Hematopoietic multipotent progenitor cell treated with erythropoietin and hydrocortisone succinate and interleukin-3 and kit ligand, for 15 days (in vitro differentiated cells): ENCODE measurements around the gene GEN1.

Experiments used
- DNase-seq: peaks from one replicate; pipeline ENCODE4 v3.0.0-alpha.2; 2015; ENCODE audit warnings: low spot score

Gene GEN1, protein sequence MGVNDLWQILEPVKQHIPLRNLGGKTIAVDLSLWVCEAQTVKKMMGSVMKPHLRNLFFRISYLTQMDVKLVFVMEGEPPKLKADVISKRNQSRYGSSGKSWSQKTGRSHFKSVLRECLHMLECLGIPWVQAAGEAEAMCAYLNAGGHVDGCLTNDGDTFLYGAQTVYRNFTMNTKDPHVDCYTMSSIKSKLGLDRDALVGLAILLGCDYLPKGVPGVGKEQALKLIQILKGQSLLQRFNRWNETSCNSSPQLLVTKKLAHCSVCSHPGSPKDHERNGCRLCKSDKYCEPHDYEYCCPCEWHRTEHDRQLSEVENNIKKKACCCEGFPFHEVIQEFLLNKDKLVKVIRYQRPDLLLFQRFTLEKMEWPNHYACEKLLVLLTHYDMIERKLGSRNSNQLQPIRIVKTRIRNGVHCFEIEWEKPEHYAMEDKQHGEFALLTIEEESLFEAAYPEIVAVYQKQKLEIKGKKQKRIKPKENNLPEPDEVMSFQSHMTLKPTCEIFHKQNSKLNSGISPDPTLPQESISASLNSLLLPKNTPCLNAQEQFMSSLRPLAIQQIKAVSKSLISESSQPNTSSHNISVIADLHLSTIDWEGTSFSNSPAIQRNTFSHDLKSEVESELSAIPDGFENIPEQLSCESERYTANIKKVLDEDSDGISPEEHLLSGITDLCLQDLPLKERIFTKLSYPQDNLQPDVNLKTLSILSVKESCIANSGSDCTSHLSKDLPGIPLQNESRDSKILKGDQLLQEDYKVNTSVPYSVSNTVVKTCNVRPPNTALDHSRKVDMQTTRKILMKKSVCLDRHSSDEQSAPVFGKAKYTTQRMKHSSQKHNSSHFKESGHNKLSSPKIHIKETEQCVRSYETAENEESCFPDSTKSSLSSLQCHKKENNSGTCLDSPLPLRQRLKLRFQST

DNA sequence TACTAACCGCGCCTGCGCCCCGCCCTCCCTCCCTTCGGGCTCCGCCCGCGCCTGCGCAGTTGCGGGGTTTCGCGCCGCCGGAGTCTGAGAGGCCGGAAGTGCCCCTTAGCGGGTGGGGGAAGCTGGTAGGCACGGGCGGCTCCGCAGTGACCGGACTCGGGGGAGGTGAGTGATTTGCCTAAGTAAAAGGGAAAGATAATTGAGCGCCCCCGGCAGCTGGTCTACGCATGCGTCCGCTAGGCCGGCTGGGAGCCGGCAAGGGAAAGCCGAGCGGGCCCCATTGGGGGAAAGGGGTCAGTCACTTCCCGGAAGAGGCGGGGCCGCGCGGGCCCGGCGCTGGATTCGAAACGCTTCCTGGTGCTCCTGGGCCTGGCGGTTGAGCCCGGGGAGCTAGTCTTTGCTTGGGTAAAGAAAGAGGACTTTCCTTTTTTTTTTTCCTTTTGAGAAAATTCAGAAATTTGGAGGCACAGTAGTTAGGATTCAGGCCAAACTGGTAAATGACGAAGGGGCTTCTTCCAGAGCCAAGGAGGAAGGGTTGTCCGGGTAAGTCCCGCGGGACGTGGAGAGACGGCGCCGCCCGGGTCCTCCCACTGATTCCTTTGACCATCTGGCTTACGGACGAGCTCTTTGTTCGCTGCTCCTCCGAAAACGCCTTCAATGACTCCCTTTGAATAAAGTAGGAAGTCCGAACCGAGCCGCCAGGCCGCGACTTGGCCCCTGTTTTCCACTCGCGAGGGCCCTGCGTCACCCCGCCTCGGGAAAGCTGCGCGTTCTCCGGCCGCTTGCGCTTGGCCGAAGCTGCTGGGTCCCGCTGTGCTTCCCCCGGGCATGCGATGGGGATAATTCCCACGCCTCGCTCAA, at the start of gene GEN1, which contains the start of gene SMC6:
Gene GEN1 (plus strand): TSS at position 336 of the 861 bp plus-strand sequence. CDS start 5,806 bp downstream, outside the sequence.
Gene SMC6 (minus strand): TSS at position 8 of the 861 bp plus-strand sequence. CDS start 7,864 bp downstream, outside the sequence.
- peak; percentile 91 for DNase-seq

DNA sequence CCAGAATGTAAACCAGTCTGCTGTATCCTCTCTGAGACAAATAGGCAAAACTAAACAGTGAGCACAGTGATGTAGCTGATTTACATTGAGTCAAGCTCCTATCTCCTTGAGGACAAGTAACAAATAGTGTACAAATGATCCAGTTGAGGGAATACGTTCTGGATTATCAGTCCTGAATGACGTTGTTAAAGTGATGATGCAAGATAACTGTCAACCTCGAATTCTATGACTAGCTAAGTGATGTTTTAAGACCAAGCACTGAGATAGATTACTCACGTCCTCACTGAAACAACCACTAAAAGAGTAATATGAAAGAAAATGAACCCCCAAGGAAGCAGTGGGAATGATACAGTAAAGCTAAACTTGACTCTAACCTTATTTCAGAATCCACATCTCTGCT, 47.1 kb upstream of the GEN1 start:
- DNase-seq: no peak

DNA sequence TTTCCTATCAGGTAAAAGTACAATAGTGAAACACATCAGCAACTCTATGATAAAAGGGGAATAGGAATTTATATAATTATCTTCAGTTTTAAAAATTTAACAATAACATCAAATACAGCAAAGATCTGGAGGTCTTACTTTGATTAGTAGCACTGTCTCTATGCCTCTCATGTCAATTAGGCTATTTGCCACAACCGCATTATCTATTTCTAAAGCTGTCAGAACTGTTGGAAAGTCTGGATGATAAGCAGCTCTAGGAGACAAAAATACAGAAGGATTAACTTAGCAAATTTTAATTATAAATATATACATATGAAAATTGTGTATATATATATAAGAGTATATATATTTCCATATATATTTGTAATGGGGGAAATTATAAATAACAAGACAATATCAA, 45.4 kb upstream of the GEN1 start:
- DNase-seq: no peak

DNA sequence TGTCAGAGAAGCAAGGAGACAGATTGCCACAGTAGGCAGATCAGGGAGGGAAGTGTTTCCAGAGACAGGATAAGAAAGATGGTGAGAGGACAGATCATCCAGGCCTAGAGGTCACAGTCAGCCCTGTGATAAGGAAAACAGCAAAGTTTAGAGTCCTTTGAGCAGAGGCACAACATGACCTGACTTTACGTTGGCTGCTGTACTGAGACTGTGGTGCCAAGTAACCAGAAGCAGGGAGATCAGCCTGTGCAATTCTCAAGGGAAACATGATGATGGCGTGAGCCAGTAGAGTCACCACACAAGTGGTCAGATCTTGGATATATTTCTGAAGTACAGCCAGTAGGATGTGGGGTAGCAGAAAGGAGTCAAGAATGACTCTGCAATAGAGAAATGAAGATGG, 44.0 kb upstream of the GEN1 start:
- DNase-seq: no peak

DNA sequence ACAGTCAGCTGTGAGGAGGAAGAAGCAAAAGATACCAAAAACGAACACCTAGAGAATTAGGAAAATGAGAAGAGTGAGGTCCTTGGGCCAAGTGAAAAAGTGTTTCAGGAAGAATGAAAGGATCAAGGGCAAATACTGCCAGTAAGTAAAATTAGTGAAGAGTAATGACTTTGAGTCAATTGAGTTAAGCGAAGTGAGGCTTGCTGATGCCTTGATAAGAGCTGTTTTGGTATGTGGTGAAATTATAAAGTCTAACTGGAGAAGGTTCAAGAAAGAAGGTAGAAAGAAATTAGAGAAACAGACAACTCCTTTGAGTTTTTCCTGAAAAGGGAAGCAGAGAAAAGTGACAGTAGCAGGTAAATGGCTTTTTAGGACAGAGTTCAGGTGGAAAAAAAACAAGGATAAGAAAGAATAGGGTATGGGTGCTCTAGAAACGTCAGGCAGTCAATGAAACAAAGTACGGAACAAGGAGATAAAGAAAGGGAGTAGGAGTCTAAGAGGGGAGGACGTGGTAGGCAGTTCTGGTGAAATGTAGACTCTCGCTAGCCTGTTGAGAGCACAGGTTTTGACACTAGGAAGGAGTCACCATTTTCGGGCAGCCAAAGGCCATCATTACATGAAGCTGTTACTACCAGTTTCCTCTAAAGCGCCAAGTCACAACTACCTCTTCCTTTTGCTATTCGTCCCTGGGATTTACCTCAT, 43.2 kb upstream of the GEN1 start:
- no peak for DNase-seq

DNA sequence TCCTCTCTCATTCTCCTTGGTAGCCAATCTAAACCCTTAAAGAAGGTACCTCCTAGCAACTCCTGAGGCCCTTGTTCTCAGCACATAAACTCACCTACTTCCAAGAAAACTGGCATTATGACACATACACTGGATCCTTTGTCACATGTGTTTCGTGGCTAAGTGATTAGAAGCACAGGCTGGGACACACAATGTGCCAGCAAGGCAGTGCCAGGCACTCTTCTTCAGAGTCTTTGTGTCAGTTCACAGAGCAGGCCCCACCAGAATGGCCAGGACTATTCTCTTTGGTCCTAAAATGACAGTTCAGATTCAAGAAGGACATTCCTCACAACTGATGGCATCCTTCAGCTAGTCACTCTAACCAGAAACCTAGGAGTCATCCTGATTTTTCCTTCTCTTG, 40.6 kb upstream of the GEN1 start:
- no peak for DNase-seq

DNA sequence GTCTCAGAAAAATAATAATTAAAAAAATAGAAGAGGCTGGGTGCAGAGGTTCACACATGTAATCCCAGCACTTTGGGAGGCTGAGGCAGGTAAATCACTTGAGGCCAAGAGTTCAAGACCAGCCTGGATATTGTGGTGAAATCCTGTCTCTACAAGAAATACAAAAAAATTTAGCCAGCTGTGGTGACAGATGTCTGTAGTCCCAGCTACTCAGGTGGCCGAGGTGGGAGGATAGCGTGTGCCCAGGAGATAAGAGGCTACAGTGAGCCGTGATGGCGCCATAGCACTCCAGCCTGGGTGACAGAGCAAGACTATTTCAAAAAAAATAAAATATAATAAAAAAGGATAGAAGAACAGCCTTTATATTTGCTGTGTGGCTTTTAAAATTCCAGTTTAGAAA, 36.3 kb upstream of the GEN1 start:
- DNase-seq: peak; percentile 17

DNA sequence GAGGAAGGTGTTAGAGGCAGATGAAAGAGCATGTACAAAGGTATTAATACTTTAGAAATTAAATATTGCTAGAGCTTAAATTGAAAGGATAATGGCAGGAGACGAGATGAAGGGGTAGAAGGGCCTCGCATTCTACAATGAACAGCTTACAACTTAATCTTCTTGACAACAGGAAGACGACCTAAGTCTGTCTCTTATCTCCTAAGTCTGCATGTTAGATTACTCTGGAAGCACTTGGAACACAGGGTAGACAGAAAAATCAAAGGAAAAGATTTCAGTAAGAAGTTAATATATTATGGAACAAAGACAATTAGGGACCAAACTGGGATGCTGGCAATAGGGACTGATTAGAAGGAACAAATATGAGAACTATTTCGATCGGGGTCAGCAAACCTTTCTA, 35.2 kb upstream of the GEN1 start:
- no peak for DNase-seq

DNA sequence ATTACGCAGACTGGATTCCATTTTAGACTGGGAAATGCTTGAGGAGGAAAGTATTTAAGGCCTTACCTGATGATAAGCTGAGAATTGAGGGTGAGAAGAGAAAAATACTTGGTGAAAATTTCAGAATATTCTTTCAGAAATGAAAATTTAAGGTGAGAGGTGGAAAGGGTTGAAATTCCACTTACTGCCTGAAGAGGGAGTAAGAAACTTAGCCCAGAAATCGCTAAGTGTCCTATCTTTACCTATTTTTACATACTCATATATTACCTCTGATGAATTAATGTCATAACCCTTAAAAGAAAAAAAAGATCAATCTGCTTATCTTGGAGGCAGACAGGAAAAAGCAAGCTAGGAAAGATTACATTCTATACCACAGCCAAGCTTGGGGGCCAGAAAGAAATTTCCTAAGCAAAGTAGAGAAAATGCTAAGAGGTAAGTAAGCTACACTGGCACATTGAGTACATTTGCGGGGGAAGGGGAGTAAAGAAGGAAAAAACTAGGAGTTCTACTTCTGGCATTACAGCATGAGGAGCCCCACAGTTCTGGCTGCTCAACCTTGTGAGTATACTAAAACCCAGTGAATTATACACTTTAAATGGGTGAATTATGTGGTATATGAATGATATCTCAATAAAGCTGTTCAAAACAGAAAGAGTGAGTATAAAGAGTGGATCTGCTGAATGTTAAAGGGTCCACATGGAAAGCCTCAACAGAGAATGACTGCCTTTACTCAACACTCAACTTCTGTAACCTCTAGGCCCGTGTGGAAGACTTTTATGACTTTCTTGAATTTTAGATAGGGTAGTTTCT, 34.2 kb upstream of the GEN1 start:
- DNase-seq: peak; percentile 63

DNA sequence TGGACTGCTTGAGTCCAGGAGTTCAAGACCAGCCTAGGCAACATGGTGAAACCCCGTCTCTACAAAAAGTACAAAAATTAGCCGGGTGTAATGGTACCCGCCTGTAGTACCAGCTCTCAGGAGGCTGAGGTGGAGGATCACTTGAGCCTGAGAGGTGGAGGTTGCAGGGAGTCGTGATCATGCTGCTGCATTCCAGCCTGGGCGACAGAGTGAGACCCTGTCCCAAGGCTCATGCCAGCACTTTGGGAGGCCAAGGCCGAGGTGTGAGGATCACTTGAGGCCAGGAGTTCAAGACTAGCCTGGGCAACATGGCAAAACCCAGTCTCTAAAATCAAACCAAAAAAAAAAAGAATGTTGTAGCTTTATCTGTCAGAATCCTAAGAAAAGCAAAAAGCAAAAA, 25.7 kb upstream of the GEN1 start:
- no peak for DNase-seq

DNA sequence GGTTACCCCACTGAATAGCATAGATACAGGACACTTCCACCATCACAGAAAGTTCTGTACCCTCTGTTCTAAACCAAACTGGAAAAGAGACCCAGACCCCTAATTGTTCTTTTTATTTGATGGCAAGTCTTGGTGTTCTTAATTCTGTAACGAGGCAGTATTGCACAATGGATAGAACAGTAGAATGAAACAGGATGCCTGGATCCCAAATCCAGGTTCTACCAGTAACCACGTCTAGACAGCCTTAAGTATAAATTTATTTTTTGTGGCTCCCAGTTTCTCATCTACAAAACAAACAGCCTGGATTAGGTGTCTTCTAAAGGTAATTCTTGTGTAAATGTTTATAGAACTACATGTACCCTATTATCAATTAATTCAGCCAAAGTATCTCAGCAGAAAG, 24.1 kb upstream of the GEN1 start:
- DNase-seq: no peak

DNA sequence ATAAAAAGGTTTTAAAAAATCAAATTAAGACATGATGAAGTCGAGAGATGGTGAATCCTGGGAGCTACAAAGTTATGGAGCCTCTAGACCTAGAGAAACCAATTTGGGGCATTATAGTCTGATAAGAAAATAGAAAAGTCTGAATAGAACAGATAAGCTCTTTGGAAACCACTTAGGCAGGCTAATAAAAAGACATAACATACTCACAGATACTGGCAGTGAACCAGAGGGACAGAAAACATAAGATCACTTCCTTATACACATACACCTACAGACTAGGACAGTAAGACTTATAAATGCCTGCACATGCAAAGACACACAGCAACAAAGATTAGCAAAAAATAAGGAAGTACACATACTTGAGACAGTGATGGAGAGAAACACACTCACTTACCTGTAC, 20.3 kb upstream of the GEN1 start:
- peak; percentile 32 for DNase-seq

DNA sequence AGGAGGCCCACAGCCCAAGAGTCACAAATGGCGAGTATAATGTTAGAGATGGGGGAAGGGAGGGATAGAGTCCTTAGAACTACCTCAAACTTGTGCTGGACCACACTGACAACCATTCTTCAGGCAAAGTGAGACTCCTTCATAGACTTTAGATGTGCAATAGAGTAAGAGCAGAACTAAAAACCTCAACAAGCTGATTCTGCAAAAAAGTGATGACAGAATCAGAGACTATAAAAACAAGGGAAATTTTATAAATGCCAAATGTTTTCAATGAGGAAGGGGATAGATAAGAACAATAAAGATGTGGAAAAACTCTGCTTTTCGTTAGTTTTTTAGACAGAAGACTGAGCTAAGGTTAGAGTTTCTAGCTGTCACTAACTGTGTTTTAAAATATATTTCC, 18.1 kb upstream of the GEN1 start:
- no peak for DNase-seq

DNA sequence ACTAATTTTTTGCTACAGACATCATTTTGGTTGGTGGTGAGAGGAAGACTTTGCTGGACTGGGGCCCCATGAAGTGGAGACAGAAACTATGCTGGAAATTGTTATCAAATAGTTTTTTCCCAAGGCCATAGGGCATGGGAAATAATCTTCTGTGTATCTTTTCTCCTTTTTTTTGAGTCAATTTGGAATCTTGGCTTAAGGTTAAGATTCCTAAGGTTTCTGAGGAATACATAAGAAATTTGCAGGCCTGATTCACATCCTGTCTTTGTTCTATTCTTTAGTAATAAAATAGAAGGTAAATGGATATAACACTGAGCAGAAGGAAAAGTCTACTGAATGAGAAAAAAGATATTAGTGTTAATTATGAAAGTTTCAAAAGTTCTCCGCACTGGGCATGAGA, 16.9 kb upstream of the GEN1 start:
- DNase-seq: no peak

DNA sequence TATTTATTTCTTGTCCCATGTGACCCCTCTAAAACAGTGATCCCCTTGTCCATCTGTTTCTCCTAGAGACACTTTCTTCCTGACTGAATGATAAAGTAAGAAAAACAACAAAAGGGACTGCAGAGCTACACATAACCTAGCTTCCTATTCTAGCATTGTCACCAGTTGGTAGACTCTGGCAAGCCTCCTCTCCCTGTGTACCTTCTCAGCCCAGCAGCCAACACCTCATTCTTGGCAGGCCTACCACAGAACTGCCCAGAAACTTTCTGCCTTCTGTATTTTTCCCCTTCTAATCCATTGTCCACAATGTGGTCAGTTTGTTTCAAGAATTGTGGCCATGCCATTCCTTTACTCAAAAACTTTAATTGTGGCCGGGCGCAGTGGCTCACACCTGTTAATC, 13.7 kb upstream of the GEN1 start:
- DNase-seq: no peak

DNA sequence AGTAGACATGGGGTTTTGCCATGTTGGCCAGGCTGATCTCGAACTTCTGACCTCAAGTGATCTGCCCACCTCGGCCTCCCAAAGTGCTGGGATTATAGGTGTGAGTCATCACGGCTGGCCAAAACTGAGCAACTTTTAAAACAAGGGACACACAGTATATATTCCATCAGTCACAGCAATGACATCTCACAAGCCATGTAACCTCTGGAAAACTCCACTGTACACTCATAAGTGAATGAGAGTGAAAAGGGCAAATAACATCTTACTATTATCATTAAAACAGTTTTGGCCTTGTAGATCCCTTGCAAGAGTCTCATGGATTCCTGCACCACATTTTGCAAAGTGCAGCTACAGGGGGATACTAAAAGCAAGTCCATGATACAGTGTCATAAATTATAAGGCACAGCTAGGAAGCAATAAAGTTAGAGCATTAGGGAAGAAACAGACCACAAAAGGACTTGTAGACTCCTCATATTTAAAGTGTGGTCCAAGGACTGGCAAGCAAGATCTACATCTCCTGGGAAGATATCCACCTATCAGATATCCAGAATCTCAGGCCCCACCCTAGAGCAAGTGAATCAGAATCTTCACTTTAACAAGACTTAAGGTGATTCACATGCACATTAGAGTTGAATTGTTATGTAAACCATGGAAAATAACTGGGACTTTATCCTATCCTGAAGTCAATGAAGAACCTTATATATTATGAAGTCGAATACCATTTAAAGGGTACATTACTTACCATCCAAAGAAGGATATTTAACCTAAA, 6.1 kb upstream of the GEN1 start:
- DNase-seq: no peak

DNA sequence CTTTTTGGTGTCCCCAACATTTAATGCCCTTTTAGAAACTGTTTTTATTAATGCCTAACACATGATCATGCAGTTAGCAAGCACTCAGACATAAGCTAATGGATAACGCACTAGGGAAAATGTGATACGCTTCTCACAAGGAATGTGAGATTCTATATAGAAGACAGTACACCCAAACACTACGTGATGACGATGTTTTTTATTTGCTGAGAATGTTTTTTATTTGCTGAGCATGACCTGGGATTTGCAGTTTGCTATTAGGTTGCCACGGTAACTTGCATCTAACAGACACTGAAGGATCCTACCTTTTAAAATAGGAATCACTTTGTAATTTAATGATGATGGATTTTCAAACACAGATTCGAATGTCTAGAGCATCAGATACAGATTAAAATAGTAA, 5.2 kb upstream of the GEN1 start:
- no peak for DNase-seq

DNA sequence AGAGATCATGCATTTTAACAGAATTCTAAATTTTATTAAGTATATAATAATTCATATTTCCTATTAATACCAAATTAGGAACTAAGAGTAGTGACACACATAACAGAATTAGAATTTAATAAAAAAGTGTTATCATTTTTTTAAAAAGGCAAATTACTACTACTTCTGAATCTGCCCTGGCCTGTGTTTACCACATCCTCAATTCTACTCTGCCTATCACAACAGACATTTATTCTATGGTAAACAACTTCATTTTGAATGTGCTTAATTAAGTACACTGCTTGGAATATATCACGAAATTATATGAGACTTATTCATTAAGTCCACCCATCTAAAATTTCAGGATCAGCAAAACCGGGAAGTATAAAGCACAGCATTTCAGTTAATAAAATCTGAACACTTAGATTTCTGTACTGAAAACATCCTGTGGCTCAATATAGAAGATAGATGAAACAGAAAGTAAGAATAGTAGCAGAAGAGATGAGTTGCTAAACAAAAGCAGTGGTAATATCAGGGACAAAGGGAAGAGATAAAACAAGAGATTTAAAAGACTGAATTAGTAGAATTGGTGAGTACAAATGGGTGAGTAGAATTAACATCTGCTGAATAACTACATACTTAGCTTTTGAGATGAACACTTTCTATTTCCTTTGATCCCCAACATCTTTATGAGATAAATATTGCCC, 4.0 kb upstream of the GEN1 start:
- DNase-seq: no peak

DNA sequence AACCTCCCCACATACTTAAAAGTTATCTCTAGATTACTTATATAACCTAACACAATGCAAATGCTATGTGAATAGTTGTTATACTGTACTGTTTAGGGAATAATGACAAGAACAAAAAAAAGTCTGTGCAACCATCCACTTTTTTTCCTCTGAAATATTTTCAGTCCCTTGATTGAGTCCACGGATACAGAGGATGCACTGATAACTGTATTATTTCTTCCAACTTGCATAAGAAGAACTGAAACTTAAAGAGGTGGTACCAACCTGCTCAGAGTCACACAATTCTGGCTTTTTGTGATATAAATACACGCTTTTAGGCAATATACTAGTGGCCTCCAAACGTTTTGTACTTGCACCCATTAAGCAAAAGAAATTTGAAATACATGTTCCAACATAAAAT, 1.7 kb upstream of the GEN1 start:
- DNase-seq: no peak
